ENCODE data around the gene ULBP2. TPM values are rescaled to one million over a fixed set of nuclear protein-coding genes. Genes with fewer than 3 reads are reported as not detected.
"Not testable (repeated sequence)": the region's sequence is repeated elsewhere in the genome, so short reads cannot be mapped to it uniquely, and the experiment has no call there.

Gene ULBP2
- polyA plus RNA-seq, 2 of the 4 experiments (the other 2 are of a cell fraction) = 2.7 to 4.5 TPM

DNA sequence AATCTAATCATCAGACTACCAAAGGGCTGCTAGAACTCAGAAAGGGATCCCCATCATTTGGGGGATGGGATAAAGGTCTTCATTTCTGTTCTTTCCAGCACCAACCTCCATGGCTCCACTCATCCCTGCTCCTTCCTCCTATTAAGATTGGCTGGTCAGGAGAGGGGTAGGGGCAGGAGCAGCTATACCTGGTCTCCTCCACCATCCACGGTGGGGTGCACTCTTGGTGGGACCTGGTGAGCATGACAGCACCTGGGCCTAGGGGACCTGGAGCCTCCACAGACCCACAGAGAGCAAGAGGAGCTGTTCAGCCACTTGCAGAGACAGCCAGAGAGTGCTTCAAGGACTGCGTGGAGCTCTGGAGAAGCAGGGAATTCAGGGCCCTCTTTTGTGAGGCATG is 6.1 kb upstream of the ULBP2 start (continued):
- TF ChIP-seq POLR2AphosphoS2 (conservative IDR thresholded peaks at IDR 0.05; ENCODE audit: low read length) (no peak), CBX2 (IDR thresholded peaks at IDR 0.05; ENCODE audit: borderline replicate concordance, low read depth) (no peak)

DNA sequence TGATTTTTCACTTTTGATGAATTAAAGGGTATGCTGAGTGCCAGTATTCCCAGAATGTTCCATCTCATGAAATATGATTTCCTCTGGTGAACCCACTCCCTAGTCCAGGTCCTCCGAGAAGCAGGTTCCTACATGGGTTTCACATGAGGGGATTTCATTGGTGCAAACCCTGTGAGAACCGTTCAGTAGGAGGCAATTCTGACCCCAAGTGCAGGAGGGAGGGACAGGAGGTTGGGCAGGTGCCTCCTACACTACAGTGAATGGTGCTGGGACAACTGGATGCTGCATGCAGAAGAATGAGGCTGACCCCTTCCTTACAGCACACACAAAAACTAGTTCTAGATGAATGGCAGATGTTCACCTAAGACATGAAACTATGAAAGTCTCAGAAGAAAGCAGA is 5.1 kb upstream of the ULBP2 start:
- ATAC-seq (no peak), DNase-seq (ENCODE audit: low read depth in 1 of 2, low spot score in 1 of 2) (no peak), FAIRE-seq (no peak)
- ChIA-PET POLR2A (no interaction called here), CTCF (interaction anchor here (1.7 kb wide), 1 partner anchor 80 kb away, joined by 7 read pairs; no protein-coding TSS in a partner anchor)
- Histone ChIP-seq H3K27ac (no peak overlapping the region), H3K4me2 (no peak overlapping the region), H3K9me3 (no peaks in the 10 kb centered on the region), H3K4me1 (peaks cover 4% of the 10 kb centered on the region; the same call in 1 of the 3 replicates), H3K4me3 (no peak overlapping the region)
- no peak for TF ChIP-seq CBX8 (IDR thresholded peaks at IDR 0.05)
- TF ChIP-seq, protein P1, sequence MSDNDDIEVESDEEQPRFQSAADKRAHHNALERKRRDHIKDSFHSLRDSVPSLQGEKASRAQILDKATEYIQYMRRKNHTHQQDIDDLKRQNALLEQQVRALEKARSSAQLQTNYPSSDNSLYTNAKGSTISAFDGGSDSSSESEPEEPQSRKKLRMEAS (IDR thresholded peaks at IDR 0.05) = no peak
- TF ChIP-seq SREBF2 (IDR thresholded peaks at IDR 0.05) = no peak
- TF ChIP-seq, protein P2, sequence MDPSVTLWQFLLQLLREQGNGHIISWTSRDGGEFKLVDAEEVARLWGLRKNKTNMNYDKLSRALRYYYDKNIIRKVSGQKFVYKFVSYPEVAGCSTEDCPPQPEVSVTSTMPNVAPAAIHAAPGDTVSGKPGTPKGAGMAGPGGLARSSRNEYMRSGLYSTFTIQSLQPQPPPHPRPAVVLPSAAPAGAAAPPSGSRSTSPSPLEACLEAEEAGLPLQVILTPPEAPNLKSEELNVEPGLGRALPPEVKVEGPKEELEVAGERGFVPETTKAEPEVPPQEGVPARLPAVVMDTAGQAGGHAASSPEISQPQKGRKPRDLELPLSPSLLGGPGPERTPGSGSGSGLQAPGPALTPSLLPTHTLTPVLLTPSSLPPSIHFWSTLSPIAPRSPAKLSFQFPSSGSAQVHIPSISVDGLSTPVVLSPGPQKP (IDR thresholded peaks at IDR 0.05; ENCODE audit: low read depth, low read length) = no peak
- TF ChIP-seq HOXB5 (CRISPR knock-in tag; IDR thresholded peaks at IDR 0.05) = no peak
- TF ChIP-seq, protein P3, sequence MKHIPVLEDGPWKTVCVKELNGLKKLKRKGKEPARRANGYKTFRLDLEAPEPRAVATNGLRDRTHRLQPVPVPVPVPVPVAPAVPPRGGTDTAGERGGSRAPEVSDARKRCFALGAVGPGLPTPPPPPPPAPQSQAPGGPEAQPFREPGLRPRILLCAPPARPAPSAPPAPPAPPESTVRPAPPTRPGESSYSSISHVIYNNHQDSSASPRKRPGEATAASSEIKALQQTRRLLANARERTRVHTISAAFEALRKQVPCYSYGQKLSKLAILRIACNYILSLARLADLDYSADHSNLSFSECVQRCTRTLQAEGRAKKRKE (CRISPR knock-in tag; IDR thresholded peaks at IDR 0.05; ENCODE audit: low read depth) = no peak
- 21% methylated on average over 2 of the region's 2 CpGs for WGBS (ENCODE audit: missing lambda C conversion rate)

DNA sequence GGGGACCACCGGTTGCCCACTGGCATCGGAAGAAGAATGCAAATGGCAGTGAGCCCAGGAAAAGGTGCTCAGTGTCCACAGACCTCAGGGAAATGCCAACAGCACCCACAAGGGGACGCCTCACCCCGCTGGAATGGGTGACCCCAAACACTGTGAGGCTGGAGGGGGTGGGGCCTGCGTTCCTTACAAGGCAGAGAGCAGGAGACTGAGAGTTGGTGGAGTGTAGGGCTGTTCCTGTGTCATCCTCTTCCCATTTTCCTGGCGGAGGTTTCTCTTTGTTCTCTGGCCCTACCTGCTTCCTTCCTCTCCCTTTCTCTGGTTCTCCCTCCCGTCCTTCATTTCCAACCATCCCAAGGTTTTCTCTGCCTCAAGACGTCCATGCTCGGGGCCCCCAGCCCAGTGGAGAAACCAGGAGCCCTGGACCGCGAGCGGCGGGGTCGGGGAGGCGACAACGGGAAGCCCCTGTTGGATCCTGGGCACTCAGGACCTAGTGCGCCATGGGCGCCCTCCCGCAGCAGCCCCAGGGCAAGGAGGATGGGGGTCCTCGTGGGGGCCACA is 3.7 kb upstream of the ULBP2 start:
- Histone ChIP-seq H3K27ac (peak overlapping the region; percentile 49 to 84; a peak in 4 of 6 replicates), H3K4me3 (peak overlapping the region; percentile 44), H3K4me2 (peak overlapping the region; percentile 100)
- H3K9me3 ChIP-seq; POLR2A ChIA-PET; H3K4me1 ChIP-seq; DNase-seq (ENCODE audit: low read depth in 1 of 2, low spot score in 1 of 2); FAIRE-seq: not testable (repeated sequence)
- CTCF ChIA-PET = interaction anchor here (1.2 kb wide), 1 partner anchor 79 kb away, joined by 3 read pairs; no protein-coding TSS in a partner anchor
- TF ChIP-seq, protein P4, sequence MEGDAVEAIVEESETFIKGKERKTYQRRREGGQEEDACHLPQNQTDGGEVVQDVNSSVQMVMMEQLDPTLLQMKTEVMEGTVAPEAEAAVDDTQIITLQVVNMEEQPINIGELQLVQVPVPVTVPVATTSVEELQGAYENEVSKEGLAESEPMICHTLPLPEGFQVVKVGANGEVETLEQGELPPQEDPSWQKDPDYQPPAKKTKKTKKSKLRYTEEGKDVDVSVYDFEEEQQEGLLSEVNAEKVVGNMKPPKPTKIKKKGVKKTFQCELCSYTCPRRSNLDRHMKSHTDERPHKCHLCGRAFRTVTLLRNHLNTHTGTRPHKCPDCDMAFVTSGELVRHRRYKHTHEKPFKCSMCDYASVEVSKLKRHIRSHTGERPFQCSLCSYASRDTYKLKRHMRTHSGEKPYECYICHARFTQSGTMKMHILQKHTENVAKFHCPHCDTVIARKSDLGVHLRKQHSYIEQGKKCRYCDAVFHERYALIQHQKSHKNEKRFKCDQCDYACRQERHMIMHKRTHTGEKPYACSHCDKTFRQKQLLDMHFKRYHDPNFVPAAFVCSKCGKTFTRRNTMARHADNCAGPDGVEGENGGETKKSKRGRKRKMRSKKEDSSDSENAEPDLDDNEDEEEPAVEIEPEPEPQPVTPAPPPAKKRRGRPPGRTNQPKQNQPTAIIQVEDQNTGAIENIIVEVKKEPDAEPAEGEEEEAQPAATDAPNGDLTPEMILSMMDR (IDR thresholded peaks at IDR 0.05) = peak; percentile 29; the same call in 1 of the 3 replicates
- TF ChIP-seq RAD21 (conservative IDR thresholded peaks at IDR 0.05 in 1 of 2, IDR thresholded peaks at IDR 0.05 in 1 of 2) = 0 out of 5 replicates have a peak, but pooled peaks of 1 of the 2 experiments have one; percentile 21
- TF ChIP-seq SMC3 (IDR thresholded peaks at IDR 0.05) = 0 out of 3 replicates have a peak, but pooled peaks have one; percentile 7
- 7% methylated on average over 4 of the region's 20 CpGs for WGBS (ENCODE audit: missing lambda C conversion rate)
- ATAC-seq = peak; percentile 49 to 72; a peak in 5 of 6 replicates

DNA sequence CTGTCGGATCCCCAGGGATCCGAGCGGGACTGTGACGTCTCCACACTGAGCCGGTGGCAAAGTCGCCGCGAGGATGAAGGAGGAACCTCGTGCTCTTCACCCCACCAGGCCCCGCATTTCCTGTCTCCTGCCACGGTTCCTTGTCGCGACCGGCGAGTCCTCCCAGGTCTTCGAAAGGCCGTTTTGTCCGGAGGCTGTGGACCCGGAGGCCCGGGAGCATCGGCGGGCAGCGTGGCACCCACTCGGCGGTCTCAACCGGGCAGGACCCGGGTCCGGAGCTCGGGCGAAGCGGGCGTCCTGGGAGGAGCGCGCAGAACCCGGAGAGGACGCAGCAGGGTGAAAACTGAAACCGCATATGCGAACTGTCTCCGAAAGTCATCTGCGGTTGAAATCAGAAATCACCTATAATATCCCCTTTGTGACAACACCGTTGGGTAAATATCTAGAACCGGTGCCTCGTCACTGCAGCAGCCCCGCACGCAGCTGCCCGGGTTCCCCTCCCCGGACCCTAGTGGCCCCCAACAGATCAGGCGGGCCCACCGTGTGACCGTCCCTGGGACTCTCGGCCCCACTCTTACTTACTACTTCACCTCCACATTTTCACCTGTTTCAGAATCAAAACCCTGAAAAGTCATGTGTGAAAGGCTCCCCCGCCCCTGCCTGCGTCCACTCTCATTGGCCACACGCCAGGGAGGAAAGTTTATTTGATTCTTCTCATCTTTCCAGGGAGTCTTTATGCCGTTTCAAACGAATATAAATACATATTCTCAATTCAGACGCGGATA is 3.1 kb upstream of the ULBP2 start:
- ATAC-seq = peak in 1 of 2 experiments; percentile 9; a peak in 2 of 6 replicates
- TF ChIP-seq, protein P1 (IDR thresholded peaks at IDR 0.05) = peak; percentile 66
- TF ChIP-seq, protein P5, sequence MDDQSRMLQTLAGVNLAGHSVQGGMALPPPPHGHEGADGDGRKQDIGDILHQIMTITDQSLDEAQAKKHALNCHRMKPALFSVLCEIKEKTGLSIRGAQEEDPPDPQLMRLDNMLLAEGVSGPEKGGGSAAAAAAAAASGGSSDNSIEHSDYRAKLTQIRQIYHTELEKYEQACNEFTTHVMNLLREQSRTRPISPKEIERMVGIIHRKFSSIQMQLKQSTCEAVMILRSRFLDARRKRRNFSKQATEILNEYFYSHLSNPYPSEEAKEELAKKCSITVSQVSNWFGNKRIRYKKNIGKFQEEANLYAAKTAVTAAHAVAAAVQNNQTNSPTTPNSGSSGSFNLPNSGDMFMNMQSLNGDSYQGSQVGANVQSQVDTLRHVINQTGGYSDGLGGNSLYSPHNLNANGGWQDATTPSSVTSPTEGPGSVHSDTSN (IDR thresholded peaks at IDR 0.05) = no peak
- TF ChIP-seq, protein P6, sequence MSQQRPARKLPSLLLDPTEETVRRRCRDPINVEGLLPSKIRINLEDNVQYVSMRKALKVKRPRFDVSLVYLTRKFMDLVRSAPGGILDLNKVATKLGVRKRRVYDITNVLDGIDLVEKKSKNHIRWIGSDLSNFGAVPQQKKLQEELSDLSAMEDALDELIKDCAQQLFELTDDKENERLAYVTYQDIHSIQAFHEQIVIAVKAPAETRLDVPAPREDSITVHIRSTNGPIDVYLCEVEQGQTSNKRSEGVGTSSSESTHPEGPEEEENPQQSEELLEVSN (IDR thresholded peaks at IDR 0.05; ENCODE audit: borderline replicate concordance, low read depth) = peak; percentile 74; the same call in 1 of the 2 replicates
- no peak for TF ChIP-seq CEBPB (IDR thresholded peaks at IDR 0.05)

More for the DNA sequence above, 3.1 kb upstream of the ULBP2 start:
- FAIRE-seq (no peak), DNase-seq (ENCODE audit: low read depth in 1 of 2, low spot score in 1 of 2) (peak in 1 of 2 experiments; percentile 20)
- no peaks in the 10 kb centered on the region for H3K9me3 ChIP-seq
- H3K4me1 ChIP-seq = peaks cover 4% of the 10 kb centered on the region; the same call in 1 of the 3 replicates
- peak overlapping the region; percentile 100 for H3K4me2 ChIP-seq
- POLR2A ChIA-PET = no interaction called here
- CTCF ChIA-PET = interaction anchor here (1.2 kb wide), 1 partner anchor 78 kb away, joined by 3 read pairs; no protein-coding TSS in a partner anchor
- peak overlapping the region; percentile 44 for H3K4me3 ChIP-seq
- WGBS (ENCODE audit: missing lambda C conversion rate) = 16% methylated on average over 22 of the region's 58 CpGs
- peak overlapping the region; percentile 49 to 84; a peak in 5 of 6 replicates for H3K27ac ChIP-seq
